ENCODE measurements around the gene TOMM5.

GRCh38 chr9:37571282-37571681 lies 21.1 kb downstream of the TOMM5 start:
- TF ChIP-seq CTCF (conservative IDR thresholded peaks at IDR 0.05) (no peak), ZFX (IDR thresholded peaks at IDR 0.05) (no peak)
